GM12878 (cell line): Measurements from ENCODE around the gene IMMP2L.

Source experiments
- ASH2L ChIP-seq: fragments of 300-600, 200-600 bp; sonication (generic); IDR thresholded peaks from 2 replicates; pipeline ENCODE4 v1.6.1; 2017; ENCODE audit warnings: low read depth, mild to moderate bottlenecking, borderline replicate concordance
- EZH2 ChIP-seq: IDR thresholded peaks from 2 replicates; pipeline ENCODE4 v1.6.1; 2012; ENCODE audit warnings: low read depth, mild to moderate bottlenecking, control low read depth, inconsistent platforms, low read length, borderline replicate concordance; ENCODE audit not compliant: control insufficient read depth
- HCFC1 ChIP-seq: fragments of 150-350 bp; IDR thresholded peaks from 2 replicates; pipeline ENCODE4 v1.6.1; 2014; ENCODE audit warnings: low read length
- SREBF1 ChIP-seq: IDR thresholded peaks from 2 replicates; pipeline ENCODE4 v1.6.1; 2012; ENCODE audit warnings: mild to moderate bottlenecking, low read length
- STAT3 ChIP-seq: IDR thresholded peaks from 2 replicates; pipeline ENCODE4 v1.6.1; 2011; ENCODE audit warnings: low read depth, low read length, improper control_type of control experiment
- TF ChIP-seq, protein P1 (sequence below), 3 experiments: IDR thresholded peaks in 2 of 3; conservative IDR thresholded peaks in 1 of 3; 2 replicates each; pipeline ENCODE4 v1.5.1; 2011; ENCODE audit warnings: low read depth in 3 of 3, low read length in 3 of 3, mild to moderate bottlenecking in 3 of 3, control low read depth in 2 of 3, moderate library complexity in 2 of 3, inconsistent platforms in 1 of 3, mixed read lengths in 1 of 3; ENCODE audit not compliant: control insufficient read depth in 2 of 3, insufficient read depth in 1 of 3; ENCODE audit errors: extremely low read depth in 1 of 3

DNA sequence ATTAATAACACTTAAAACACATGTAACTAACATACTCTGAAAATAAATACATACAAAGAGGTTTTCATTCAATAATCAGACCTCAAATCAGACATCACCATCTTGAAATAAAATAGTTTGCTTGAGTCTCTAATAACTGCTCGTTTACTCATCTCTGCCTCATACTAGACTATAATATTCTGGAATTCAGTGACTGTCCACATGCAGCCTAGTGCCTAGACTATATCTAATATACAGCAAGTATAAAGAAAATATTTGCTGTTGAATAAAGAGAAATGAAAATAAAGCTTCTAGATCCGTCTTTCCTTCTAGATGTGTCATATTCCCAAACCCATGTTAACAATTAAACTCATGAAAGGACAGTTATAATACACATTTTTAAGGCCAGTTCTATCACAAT, 707.6 kb downstream of the IMMP2L start:
- TF ChIP-seq, protein P1, sequence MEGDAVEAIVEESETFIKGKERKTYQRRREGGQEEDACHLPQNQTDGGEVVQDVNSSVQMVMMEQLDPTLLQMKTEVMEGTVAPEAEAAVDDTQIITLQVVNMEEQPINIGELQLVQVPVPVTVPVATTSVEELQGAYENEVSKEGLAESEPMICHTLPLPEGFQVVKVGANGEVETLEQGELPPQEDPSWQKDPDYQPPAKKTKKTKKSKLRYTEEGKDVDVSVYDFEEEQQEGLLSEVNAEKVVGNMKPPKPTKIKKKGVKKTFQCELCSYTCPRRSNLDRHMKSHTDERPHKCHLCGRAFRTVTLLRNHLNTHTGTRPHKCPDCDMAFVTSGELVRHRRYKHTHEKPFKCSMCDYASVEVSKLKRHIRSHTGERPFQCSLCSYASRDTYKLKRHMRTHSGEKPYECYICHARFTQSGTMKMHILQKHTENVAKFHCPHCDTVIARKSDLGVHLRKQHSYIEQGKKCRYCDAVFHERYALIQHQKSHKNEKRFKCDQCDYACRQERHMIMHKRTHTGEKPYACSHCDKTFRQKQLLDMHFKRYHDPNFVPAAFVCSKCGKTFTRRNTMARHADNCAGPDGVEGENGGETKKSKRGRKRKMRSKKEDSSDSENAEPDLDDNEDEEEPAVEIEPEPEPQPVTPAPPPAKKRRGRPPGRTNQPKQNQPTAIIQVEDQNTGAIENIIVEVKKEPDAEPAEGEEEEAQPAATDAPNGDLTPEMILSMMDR (IDR thresholded peaks at IDR 0.05 in 2 of 3, conservative IDR thresholded peaks at IDR 0.05 in 1 of 3; ENCODE audit: control insufficient read depth in 2 of 3, extremely low read depth in 1 of 3, insufficient read depth in 1 of 3, low read depth in 3 of 3, low read length in 3 of 3), result no peak
- TF ChIP-seq EZH2 (no peak), HCFC1 (no peak), ASH2L (no peak), STAT3 (no peak), SREBF1 (no peak)
